Eye (tissue), 1 donor: Measurements from ENCODE around the gene MYO3B.

Experiments
- DNase-seq: peaks from one replicate; pipeline ENCODE4 v3.0.0-alpha.2; 2015

MYO3B gene

DNA sequence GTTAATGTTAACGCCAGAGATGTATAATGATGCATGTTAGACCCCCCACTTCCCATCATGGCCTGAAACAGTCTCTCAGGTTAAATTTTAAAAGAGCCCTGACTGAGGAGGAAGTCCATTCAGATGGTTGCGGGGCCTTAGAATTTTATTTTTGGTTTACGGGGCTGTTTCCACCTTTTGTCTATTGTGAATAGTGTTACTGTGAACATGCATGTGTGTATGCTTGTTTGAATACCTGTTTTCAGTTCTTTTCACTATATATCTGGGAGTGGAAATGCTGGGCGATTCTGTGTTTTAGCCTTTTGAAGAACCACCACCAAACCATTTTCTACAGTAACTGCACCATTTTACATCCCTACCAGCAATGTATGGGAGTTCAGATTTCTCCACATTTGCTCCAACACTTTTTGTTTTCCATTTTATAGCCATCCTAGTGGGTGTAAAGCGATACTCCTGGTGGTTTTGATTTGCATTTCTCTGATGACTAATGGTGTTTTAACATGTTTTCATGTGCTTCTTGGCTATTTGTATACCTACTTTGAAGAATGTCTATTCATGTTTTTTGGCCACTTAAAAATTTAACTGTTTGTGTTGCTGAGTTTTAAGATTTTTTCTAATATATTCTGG is 133.0 kb downstream of the MYO3B start:
- no peak for DNase-seq

- DNase-seq = peak; percentile 54
Observed at GRCh38 chr2:170313347-170313991, 135.5 kb downstream of the MYO3B start.

DNA sequence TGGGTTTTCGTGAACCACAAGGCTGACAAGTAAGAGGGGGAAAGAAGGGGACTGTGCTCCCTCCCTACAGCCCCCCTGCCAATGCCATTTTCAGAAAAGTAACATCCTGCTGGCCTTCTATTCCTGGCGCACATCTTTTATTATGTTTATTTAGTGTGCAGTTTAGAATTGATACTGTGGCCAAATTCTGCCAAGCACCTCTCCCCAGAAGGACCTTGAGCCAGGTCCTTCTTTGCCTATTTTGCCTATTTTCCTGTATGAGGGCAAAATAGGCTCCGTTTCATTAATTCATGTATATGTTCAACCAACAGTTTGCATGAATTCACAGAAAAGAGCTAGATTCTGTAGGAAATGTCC is 136.0 kb downstream of the MYO3B start:
- DNase-seq = no peak

DNA sequence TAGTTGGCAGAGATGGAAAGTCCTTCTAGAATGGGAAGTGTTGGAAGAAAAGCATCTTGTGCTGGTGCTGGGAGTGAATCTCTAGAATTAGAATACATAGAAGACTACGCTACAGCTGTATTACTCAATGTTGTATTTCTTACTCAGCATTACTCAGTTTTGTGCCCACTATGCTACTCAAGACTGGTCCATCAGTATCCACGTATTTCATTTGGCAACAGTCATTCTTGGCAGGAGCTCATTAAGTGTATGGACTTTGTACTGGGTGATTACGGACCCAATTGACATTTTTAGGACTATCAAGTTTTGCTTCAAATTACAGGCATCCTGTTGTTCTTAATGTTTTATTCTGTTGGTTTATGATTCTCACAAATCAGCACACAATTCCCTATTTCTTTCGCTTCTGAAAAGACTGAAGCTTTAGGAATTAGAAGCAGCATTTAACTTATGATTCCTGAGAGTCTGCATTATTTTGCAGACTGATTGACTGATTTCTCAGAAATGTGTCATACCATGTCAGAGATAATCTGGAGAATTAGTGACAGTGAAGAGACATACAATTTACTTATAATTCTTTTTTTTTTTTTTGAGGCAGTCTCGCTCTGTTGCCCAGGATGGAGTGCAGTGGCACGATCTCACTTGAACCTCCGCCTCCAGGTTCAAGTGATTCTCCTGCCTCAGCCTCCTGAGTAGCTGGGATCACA is 136.9 kb downstream of the MYO3B start:
- no peak for DNase-seq

GRCh38 chr2:170320948-170321347 is 143.0 kb downstream of the MYO3B start:
- no peak for DNase-seq

DNA sequence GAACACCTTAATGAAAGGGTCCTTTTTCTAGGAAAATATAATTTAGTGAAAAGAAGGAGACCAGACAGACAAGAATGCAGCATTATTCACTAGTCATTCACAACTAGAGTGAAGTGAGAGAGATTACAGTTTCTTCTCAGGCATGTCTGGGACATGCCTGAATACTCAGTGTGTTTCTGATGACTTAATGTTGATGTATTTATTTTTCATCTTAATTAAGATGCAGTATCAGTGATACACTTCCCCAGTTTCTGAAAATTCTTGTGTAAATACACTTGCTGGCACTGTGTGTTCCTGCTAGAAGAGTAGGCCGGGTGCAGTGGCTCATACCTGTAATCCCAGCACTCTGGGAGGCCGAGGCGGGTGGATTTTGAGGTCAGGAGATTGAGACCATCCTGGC is 143.6 kb downstream of the MYO3B start:
- no peak for DNase-seq

DNA sequence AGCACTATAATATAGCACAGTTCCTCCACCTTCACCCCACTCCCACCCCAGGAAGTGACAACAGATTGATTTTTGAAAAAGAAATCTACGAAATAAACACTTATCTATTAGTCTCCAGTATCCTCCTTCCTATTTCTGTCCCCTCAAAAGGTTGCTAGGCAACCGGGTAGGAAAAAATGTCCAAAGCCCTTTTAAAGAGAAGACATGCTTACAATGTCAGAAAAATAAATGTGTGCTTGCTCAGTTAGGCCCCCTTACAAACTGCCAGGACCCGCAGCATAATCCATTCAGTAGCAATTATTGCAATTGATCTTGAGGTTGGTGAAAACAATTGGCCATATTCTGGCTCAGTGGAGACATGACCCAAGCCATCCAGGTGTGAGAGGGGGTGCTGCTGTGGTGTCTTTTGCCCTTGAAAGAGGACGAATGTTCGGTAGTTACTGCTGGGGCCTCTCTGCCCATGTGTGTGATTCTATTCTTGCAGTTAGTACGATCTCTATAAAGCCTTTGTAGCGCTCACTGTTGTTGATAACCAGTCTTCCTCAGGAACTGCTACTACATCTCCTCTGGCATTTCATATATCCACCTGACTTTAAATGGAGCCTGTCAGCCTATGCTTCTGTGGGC is 144.3 kb downstream of the MYO3B start:
- DNase-seq = no peak

GRCh38 chr2:170323743-170324142 is 145.8 kb downstream of the MYO3B start:
- no peak for DNase-seq

DNA sequence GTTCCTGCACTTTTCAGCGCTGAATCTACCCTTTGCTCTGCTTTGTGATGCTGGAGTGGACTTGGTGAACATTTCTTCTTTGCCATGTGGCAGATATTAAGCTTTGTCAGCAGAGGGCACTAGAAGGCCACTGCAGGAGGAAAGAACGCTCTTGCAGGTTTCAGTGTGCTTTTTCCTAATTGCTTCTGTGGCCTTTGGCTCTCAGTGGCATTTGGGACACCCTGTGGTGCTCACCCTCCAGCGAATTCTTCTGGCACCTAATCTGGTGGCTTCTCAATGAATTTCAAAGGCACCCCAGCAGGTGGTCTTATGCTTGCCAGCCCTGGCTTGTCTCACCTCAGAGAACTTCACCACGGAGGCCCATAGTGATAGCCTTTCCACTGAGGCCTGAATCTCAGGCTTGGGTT is 146.7 kb downstream of the MYO3B start:
- DNase-seq = peak; percentile 81

GRCh38 chr2:170330881-170331280 is 152.9 kb downstream of the MYO3B start:
- no peak for DNase-seq

DNA sequence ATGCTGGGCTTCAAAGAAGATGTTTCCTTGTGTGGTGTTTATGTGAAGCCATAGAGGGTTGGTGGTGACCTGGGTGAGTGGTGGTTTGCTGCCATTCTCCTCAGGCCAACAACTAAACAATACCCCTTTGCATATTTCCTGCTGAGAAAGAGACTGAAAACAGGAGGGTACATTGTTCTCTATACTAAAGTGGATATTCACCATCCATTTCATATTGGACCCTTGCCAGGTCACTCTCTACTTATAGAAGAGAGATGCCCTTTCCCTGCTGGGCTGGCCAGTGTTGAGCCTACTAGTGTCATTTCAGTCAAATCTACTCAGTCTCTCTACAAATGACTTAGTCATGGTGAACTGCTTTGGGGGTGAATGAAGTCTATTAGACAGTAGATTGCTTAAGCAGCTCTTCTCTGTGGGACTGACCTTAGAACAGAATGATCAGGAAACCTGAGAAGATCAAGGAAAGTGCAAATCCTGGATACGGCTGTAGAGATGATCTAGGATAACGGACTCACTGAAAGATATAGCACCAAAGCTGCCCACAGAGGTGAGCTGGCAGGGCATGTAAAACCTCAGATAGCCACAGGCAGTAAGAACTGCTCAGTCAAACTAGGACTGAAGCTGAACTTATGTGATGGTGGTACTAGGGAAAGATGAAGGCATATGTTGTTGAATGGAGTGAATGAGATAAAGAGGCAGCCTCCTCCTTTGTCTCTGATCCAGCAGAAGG is 154.9 kb downstream of the MYO3B start:
- no peak for DNase-seq

GRCh38 chr2:170335351-170335750 is 157.4 kb downstream of the MYO3B start:
- no peak for DNase-seq

DNA sequence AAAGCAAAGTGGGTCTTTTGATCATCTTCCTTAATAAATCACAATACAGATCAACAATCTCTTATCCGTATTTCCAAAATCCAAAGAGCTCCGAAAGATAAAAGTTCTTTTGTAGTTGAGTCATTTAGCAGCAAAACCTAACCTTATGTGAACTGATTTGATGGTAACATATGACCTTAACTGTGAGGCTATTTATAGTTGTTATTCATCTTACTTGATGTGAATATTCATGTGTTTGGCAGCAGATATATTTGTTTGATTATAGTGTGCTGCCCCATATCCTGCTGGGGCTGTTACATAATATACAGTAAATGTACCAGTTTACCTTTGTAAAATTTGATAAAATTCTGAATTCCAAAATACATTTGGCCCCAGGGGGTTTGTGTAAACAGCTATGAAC is 158.5 kb downstream of the MYO3B start:
- no peak for DNase-seq

GRCh38 chr2:170336916-170337315 is 159.0 kb downstream of the MYO3B start:
- no peak for DNase-seq

- DNase-seq = peak; percentile 54
Observed at GRCh38 chr2:170339322-170339721, 161.4 kb downstream of the MYO3B start.

DNA sequence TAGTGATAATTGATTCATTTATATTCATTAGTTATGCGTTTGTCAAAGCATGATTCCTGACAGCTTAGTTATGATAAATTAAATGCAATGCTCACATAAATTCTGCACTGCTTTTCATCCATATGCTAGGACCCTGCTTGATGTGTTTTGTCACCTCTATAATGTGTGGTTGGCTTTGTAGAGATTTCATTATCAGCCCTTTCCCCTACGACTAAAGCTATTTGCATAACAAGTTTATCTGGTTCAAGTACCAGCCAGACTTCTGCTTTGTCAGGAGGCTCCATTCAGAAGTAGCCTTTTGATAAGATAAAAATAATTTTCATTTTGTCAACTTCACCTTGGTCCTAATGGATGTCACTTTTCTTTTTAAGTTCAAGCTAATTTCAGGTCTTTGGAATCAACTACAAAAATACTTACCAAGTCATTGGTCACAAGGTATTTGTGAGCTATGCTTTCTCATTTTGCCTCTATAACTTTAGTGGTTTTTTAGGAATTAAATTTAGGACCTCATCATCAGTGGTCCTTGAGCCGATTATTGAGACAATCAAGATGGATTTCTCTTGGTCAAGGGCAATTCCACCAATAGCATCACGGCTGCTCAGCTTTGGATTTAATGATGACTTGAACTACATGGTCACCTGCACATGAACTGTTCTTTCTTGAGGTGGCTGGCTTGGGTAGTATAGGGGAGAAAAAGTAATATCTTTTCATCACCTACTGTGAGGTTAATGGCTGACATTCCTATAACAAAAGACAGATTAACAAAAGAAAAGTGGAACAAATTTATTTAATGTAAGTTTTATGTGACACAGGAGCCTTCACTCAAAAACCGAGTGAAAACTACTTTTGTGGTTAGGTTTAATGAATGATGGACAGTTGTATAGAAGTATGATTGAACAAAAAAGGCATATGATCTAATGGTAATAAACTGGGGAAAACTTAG is 162.1 kb downstream of the MYO3B start:
- no peak for DNase-seq

GRCh38 chr2:170340693-170341068 is 162.7 kb downstream of the MYO3B start:
- no peak for DNase-seq

- DNase-seq = peak; percentile 47
Observed at GRCh38 chr2:170341684-170342623, 164.0 kb downstream of the MYO3B start.

DNA sequence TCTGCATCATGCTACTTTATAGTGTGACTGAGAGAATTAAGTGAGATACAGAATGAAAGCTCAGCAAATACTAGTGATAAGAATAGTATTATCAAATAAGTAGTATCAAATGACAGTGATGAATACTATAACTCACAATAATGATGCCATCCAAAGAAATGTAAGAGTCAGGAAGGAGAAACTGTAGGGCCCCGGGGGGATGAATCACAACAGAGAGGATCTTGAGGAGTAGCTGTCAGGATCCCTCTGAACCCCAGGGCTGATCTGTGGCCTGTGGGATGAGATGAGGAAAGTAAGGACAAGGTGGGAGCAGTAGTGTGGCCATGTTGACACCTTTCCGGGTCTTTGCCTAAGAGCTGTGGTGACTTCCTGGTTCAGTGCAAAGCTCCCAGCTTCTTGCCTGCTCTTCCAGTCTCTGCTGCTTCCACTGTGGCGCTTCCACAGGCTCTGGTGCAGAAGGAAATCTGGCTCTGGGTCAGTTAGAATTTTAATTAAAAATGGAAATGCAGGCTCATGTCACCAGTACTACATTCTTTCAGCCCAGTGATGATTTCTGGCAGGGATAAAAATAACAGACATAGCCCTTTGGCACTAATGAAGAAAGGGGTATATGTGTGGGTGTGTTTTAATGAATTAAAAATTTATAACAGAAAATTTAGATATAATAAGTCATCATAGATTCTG is 166.9 kb downstream of the MYO3B start:
- no peak for DNase-seq

DNA sequence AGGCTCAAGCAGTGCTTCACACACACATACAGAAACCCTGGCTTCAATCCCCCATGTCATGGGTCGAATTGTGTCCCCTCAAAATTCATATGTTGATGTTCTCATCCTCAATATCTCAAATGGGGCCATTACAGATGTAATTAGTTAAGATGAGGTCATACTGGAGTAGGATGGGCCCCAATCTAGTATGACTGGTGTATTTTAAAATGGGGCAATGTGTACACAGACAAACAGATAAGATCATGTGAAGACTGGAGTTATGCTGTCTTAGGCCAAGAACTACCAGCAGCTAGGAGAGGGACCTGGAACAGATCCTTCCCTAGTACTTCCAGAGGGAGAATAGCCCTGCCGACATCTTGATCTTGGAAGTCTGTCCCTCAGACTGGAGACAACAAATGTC is 167.7 kb downstream of the MYO3B start:
- no peak for DNase-seq
